Measurements from ENCODE around the gene TSPAN8. TPM values are rescaled to one million over a fixed set of nuclear protein-coding genes. Genes with fewer than 3 reads are reported as not detected.

The TSPAN8 gene
- total RNA-seq (not detected in 2 replicates), polyA plus RNA-seq (0.11 TPM in 1 of 2 replicates, not detected in the other)

- DNase-seq (ENCODE audit: low read depth in 1 of 2, low spot score in 1 of 2): no peak
- no peak within 1 kb of the TSS for H3K4me3 ChIP-seq
- H3K27me3 ChIP-seq: no peaks in the 10 kb centered on the region
- no peak within 1 kb of the TSS for H3K27ac ChIP-seq
- no peaks in the 10 kb centered on the region for H3K36me3 ChIP-seq
- no peaks in the 10 kb centered on the region for H3K4me1 ChIP-seq (ENCODE audit: low read depth)
- no peak for TF ChIP-seq CTCF (IDR thresholded peaks at IDR 0.05; ENCODE audit: low read depth, low read length)
- no peaks in the 10 kb centered on the region for H3K9me3 ChIP-seq (ENCODE audit: low read depth)
Observed at GRCh38 chr12:71157601-71158233, at the start of gene TSPAN8. Gene TSPAN8 (minus strand): TSS chr12:71157999. CDS start chr12:71157678, 321 bp downstream.

- Histone ChIP-seq H3K4me1 (ENCODE audit: low read depth) (no peaks in the 10 kb centered on the region), H3K27ac (no peak overlapping the region), H3K27me3 (no peaks in the 10 kb centered on the region), H3K9me3 (ENCODE audit: low read depth) (no peaks in the 10 kb centered on the region), H3K4me3 (no peak overlapping the region), H3K36me3 (no peaks in the 10 kb centered on the region)
- TF ChIP-seq CTCF (IDR thresholded peaks at IDR 0.05; ENCODE audit: low read depth, low read length): no peak
- DNase-seq (ENCODE audit: low read depth in 1 of 2, low spot score in 1 of 2): no peak
Observed at GRCh38 chr12:71201136-71201679, 43.4 kb upstream of the TSPAN8 start.

GRCh38 chr12:71200706-71201105, 42.9 kb upstream of the TSPAN8 start:
- Histone ChIP-seq H3K9me3 (ENCODE audit: low read depth) (no peaks in the 10 kb centered on the region), H3K27me3 (no peaks in the 10 kb centered on the region), H3K27ac (no peak overlapping the region), H3K4me3 (no peak overlapping the region), H3K36me3 (no peaks in the 10 kb centered on the region), H3K4me1 (ENCODE audit: low read depth) (no peaks in the 10 kb centered on the region)
- no peak for DNase-seq (ENCODE audit: low read depth in 1 of 2, low spot score in 1 of 2)
- no peak for TF ChIP-seq CTCF (IDR thresholded peaks at IDR 0.05; ENCODE audit: low read depth, low read length)

GRCh38 chr12:71197460-71197859, 39.7 kb upstream of the TSPAN8 start:
- no peak overlapping the region for H3K27ac ChIP-seq
- no peaks in the 10 kb centered on the region for H3K36me3 ChIP-seq
- H3K27me3 ChIP-seq: no peaks in the 10 kb centered on the region
- H3K9me3 ChIP-seq (ENCODE audit: low read depth): no peaks in the 10 kb centered on the region
- DNase-seq (ENCODE audit: low read depth in 1 of 2, low spot score in 1 of 2): no peak
- no peak overlapping the region for H3K4me3 ChIP-seq
- TF ChIP-seq CTCF (IDR thresholded peaks at IDR 0.05; ENCODE audit: low read depth, low read length): no peak
- no peaks in the 10 kb centered on the region for H3K4me1 ChIP-seq (ENCODE audit: low read depth)

- no peak overlapping the region for H3K27ac ChIP-seq
- no peaks in the 10 kb centered on the region for H3K4me1 ChIP-seq (ENCODE audit: low read depth)
- DNase-seq (ENCODE audit: low read depth in 1 of 2, low spot score in 1 of 2): no peak
- H3K27me3 ChIP-seq: no peaks in the 10 kb centered on the region
- no peak for TF ChIP-seq CTCF (IDR thresholded peaks at IDR 0.05; ENCODE audit: low read depth, low read length)
- no peaks in the 10 kb centered on the region for H3K9me3 ChIP-seq (ENCODE audit: low read depth)
- no peak overlapping the region for H3K4me3 ChIP-seq
- H3K36me3 ChIP-seq: no peaks in the 10 kb centered on the region
Observed at GRCh38 chr12:71195338-71195896, 37.6 kb upstream of the TSPAN8 start.
